CMK (cell line): Measurements from ENCODE around the gene HCK.
"Not testable (repeated sequence)": the region's sequence is repeated elsewhere in the genome, so short reads cannot be mapped to it uniquely, and the experiment has no call there.

Experiments used
- DNase-seq: peaks from one replicate; pipeline ENCODE4 v3.0.0-alpha.2; 2010; ENCODE audit warnings: low read depth

Gene HCK

DNA sequence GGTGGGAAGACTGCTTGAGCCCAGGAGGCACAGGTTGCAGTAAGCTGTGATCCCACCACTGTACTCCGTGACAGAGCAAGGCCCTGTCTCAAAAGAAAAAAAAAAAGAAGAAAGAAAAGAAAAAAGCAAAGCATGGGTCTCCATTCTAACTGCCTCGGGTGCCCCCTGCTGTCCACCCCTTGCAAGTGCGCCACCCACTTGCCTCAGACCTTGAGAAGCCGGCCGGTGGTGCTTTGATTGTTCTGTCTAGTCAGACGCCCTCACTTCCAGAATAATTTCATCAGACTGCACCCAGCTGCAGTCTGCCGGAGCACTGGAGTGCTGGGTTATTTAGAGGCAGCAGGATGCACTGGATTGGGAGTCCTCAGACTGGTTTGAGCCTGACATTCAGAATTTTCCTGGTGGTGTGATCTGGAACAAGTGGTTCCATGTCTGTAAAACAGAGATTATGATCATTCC, 39.9 kb downstream of the HCK start:
- peak; percentile 55 for DNase-seq

DNA sequence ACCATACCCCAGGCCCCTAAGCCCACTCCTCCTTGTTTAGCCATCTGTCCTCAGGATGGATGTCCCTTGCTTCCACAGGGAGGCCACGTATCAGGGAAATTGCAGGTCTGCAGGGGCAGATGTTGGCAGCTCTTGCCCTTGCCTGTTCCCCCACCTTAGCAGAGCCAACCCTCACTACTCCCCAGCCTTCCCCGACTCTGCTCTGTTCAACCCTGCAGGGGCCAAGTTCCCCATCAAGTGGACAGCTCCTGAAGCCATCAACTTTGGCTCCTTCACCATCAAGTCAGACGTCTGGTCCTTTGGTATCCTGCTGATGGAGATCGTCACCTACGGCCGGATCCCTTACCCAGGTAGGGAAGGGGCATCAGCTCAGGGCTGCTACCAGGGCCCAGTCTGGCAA, 46.7 kb downstream of the HCK start:
- DNase-seq = no peak

DNA sequence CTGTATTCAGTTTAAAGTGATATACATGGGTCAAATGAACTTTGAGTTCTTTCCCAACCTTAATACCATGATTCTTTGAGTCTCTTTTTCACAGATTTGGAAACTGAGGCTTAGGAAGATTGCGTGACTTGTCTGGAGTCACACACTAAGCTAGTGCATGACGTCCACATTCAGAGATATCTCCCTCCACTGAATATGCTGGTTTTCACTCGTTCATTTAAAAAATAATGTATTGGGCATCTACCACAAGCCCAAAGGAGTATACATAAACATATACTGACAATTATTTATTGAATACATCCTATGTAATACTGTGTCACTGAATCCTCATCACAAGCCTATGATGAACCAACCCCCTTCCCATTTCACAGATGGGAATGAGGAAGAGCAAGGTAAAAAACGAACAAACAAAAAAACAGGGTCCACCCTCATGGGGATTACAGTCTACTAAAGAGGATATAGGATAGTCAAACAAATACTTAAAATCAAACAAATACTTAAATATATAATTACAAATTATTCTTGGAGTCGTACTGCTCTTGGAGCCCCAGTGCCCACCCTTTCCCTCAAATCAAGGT, 56.9 kb downstream of the HCK start:
- DNase-seq = no peak

DNA sequence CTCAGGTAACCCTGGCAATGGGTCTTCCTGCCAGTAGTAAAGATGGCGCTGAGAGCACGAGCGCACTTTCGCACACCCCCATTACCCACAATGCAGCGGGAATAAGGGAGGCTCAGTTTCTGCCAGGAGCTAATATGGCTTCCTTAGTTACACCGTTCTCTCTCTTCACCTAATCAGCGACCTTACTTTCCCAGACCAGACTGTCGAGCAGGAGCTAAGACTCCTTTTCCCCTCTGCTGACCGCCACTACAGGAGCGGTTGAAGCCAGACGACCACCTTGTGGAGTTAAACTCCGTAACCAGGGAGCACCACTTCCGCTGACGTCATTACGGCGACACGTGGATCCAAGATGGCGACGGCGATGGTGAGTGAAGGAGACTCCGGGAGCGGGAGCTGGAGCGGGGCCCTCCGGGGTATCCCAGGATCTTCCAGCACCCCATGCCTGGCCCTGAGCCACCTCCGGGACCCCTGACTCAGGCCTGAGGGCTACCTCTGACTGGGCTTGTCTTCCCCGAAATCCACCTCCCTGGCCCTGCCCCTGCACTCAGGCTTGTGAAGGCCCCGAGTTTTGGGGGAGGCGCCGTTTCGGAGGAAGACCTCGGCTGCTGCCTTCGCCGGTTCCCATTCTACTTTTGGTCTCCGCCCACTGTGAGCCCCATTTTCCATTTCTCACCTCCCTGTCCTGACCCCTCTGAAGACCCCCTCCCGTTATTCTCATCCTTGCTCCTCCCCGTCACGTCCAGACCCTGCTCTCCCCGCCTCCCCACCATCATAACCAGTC, 57.5 kb downstream of the HCK start, which contains the start of gene TM9SF4:
TSS of gene TM9SF4 (plus strand) at position 323 of the 781 bp plus-strand sequence. CDS start at position 350, 27 bp downstream.
- peak; percentile 74 for DNase-seq

DNA sequence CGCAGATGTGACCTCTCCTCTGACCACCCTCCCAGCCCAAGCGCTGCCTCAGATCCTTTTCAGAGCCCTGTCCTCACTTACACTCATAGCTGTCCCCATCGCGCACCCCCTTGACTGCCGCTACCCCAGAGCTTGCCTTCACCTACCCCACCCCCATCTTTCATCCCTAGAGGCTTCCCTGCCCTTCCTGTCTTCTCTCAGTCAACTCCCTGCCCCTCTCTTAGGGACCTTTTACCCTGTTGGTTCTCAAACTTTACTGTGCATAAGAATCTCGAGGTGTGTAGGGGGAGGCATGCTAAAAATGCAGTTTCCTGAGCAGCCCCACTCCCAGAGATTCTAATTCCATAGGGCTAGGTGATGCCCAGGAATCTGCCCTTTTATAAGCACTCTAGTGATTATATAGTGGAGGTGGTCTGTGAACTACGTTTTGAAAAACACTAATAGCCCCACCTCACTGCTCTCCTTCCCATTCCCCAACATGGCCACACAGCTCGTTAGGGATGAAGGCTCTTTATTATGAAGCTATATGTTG, 58.2 kb downstream of the HCK start:
- no peak for DNase-seq

DNA sequence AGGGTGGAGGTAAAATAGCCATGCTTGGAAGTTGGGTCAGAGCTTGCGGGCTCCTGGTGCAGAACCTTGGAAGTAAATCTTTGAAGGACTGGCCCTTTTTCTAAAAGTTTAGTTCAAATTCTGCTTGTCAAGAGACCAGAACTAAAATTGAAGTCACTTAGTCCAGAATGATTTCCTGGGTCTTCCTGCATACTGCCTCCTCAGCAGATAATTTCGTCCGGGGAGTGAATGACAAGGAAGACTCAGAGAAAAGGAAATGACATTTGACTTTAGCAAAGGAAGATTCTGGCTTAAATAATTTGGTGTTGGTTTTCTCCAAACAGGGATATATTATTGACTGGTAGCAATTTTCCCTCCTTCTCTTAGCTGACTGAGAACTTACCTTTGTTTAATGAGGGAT, 58.7 kb downstream of the HCK start:
- no peak for DNase-seq

DNA sequence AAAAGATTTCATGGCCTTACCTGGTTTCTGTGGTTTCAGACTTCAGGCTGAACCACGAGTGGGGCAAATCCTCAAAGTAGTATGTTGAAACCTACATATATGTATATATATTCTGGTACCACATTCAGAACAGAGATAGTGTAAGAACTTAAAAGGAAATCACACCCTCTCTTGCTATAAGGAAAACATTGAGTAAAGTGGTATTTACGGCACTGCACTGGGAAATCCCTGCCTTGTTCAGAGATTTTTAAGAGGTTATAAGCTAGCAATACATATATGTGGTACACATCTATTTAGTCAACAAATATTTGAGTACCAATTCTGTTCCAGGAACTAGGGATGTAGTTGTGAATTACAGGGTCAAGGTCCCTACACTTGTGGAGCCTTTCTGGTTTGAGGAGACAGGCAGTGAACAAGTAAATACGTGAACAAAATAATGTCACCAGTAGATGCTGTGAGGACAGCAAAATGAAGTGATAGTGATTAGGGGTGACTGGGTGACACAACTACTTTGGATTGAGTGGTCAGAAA, 59.2 kb downstream of the HCK start:
- DNase-seq = no peak

DNA sequence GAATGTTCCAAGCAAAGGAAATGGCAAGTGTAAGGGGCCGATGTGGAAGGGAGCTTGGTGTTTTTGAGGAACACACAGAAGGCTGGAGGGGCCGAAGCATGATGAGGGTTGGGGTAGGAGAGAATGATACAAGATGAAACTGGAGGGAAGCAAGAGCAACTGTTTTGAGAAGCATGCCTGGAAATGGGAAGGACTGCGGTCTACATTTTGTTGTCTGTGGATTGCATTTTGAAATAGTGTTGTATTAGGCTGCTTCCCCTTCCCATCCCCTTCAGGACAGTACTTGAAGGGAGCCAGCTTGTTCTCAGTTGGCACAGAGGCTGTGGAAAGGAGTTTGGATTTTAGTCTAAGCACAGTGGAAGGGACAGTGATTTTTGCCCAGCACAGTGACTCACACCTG, 59.7 kb downstream of the HCK start:
- DNase-seq = no peak

DNA sequence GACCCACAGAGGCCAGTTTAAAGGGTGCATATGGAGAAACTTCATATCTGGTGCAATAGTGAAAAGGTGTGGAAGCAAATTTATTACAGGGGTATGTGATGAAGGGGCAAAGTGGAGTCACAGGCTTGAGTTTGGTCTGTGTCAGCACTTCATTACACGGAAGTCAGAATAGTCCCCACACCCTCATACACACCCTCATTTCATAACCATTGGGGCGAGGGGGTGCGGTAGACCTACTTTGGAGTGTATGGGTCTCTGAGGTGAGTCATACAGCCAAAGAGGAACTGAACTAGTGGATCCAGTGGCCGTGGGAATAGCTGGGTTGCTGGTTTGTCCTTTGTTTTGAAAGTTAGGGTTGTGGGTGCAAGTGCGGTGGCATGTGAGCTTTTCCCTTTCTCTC, 60.8 kb downstream of the HCK start:
- DNase-seq = no peak

DNA sequence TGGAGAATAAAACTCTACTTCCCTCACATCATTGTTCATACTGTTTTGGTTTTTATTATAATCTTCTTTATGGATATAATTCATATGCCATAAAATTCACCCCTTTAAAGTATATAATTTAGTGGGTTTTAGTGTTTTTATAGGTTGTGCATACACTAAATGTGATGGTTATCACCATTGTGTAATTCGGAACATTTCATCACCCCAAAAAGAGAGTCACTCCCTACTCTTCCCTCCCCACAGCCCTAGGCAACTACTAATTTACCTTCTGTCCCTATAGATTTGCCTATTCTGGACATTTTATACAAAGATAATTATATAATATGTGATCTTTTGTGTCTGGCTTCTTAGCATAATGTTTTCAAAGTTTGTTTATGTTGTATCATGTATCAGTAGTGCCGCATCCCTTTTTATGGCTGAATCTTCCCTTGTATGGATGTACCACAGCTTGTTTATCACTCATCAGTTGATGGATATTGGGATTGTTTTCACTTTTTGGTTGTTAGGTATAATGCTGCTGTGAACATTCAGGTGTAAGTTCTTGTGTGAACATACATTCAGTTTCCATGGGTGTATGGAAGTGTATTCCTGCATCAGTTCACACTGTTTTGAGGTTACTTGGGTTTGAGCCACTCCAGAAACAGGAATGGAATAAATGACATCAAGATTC, 61.7 kb downstream of the HCK start:
- no peak for DNase-seq

DNA sequence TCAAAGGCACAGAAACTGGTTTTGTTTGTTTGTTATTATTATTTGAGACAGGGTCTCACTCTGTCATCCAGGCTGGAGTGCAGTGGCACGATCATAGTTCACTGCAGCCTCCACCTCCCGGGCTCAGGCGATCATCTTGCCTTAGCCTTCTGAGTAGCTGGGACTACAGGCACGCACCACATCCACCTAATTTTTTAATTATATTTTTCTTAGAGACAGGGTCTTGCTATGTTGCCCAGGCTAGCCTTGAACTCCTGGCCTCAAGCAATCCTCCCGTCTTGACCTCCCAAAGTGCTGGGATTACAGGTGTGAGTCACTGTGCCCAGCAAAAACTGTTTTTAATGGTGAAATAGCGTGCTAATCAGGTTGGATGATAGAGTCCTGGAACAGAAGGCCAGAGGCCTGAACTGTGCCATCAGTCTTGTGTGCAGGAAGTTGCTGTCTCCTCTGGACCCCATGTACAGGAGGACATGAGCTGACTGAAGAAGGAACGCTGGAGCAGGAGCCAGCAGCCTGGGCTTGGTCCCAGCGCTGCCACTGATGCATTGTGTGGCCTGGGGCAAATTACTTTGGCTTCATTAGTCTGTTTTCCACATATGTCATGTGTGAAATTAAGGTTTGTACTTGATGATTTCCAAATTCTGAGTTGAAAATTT, 62.4 kb downstream of the HCK start:
- DNase-seq = no peak

DNA sequence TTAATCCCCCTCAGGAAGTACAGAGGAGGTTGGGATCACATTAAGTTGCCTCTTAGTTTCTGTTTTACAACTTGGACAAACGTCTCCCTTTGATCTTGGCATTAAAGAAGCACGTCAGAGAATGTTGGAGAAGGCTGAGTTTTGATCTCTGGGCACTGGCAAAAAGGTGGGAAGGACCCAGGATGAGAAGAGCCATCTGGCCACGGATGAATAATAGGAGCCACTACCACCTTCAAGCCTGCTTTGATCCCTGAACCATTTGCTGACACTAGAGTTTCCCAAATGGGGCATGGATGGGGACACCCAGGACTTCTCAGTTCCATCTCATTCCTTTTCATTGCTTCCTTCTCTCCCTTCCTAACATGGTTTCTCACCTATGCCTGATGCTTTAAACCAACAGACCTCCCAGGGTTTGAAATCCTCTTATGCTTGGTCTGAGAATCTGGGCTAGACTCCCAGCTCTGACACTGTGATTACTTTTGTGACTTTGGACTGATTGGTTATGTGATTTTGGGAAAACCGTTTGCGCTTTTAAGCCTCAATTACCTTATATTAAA, 63.2 kb downstream of the HCK start:
- no peak for DNase-seq

DNA sequence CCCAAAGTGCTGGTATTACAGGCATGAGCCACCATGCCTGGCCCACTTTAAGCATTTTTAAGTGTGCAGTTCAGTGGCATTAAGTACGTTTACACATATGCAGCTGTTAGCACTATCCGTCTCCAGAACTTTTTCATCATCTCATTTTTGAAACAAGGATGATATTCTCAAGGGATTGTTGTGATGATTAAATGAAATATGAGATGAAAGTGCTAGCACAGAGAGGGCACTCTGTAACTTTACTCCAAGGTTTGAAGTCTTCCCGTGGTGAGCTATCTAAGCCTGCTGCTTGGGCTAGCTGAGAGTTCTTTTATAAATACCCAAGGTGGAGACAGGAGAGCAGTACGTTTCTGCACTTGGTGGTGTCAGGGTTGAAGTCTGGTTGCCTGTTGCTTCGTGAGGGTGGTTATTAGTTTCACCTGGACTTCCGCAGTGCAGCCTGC, 64.1 kb downstream of the HCK start:
- DNase-seq = no peak

DNA sequence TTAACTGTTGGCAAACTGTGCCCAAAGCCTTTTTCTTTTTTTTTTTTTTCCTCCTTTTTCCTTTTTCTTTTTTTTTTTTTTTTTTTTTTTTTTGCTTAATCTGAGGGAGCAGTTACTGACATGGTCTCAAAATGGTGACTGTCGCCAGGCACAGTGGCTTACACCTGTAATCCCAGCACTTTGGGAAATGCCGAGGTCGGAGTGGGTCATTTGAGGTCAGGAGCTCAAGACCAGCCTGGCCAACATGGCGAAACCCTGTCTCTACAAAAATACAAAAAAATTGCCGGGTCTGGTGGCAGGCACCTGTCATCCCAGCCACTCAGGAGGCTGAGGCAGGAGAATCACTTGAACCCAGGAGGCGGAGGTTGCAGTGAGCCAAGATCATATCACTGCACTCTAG, 64.8 kb downstream of the HCK start:
- not testable (repeated sequence) for DNase-seq

DNA sequence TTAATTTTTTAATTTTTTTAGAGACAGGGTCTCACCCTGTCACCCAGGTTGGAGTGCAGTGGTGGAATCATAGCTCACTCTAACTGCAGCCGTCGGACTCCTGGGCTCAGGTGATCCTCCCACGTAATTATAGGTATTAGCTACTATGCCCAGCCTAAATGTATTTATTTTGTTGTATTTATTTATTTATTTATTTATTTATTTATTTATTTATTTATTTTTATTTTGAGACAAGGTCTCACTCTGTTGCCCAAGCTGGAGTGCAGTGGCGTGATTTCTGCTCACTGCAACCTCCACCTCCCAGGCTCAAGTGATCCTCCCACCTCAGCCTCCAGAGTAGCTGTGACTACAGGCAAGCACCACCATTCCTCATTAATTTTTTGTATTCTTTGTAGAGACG, 66.4 kb downstream of the HCK start:
- DNase-seq = not testable (repeated sequence)

DNA sequence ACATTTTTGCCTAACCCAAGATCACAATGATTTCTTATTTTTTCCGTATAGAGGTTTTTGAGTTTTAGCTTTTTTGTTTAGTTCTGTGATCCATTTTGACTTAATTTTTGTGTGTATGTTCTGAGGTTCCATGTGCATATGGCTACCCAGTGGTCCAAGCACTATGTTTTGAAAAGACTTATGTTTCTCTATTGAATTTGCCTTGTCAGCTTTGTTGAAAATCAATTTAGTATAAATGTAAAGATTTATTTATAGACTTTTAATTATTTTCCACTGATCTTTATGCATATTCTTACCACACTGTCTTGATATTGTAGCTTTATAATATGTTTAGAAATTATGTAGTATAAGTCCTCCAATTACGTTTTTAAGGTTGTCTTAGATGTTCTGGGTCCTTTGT, 67.7 kb downstream of the HCK start:
- no peak for DNase-seq

DNA sequence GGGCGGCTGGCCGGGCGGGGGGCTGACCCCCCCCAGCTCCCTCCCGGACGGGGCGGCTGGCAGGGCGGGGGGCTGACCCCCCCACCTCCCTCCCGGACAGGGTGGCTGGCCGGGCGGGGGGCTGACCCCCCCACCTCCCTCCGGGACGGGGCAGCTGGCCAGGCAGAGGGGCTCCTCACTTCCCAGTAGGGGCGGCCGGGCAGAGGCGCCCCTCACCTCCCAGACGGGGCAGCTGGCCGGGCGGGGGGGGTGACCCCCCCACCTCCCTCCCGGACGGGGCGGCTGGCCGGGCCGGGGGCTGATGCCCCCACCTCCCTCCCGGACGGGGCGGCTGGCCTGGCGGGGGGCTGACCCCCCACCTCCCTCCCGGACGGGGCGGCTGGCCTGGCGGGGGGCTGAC, 69.9 kb downstream of the HCK start:
- DNase-seq = not testable (repeated sequence)

DNA sequence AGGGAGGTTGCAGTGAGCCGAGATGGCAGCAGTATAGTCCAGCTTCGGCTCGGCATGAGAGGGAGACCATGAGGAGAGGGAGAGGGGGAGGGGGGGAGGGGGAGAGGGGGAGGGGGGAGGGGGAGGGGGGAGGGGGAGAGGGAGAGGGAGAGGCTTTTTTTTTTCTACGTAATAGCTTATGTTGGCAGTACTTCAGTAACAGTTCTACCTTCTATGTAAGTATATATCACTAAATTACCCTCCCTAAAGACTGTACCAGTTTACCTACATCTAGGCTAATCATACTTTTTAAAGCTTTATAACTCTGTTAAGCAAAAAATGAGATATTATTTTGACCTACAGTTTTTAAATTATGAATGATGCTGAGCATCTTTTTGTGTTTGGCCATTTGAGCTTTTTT, 71.0 kb downstream of the HCK start:
- no peak for DNase-seq

DNA sequence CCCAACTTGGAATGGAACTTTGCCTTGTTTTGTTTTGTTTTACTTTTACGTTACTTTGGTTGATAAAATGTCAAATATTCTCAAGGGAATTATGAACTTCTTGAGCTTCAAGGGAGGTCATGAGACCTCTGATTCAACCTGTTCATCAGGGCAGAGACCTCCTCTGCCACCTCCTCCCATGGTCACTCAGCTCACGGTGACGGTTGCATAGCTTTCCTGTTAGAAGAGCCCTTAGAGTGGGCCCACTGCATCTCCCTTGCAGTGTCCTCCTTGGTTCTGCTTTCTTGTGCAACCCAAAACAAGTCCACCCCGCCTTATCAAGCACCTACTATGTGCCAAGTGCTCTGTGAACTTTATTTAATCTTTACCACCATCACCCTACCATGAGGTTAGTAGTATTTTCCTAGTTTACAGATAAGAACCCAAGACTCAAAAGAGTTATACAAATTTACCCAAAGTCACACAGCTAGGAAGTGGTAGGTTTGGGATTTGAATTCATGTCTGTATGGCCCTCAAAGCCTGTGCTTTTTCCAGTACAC, 72.9 kb downstream of the HCK start:
- DNase-seq = no peak

DNA sequence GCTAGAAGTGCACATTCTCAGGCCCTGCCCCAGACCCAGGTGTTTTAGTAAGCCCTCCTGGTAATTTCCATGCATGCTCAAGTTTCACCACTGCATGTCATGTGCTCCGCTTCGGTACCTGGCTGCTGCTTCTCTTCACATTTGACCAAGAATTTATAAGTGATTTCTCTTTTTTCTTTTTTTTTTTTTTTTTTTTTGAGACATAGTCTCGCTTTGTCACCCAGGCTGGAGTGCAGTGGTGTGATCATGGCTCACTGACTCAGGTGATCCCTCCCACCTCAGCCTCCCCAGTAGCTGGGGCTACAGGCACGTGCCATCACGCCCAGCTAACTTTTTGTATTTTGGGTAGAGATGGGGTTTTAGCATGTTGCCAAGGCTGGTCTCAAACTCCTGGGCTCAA, 73.5 kb downstream of the HCK start:
- no peak for DNase-seq

DNA sequence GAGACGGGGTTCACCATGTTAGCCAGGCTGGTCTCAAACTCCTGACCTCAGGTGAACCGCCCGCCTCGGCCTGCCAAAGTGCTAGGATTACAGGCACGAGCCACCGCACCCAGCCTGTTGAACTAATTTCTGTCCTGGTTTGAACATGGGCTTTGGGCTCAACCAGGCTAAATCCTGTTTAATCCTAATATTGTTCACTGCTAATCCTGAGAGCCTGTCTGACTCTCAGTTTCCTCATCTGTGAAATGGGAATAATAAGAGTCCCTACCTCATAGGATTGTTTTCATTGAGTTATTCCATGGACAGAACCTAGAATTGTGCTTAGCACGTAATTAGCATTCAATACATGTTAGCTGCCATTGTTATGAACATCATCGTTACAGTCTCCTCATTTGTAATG, 74.9 kb downstream of the HCK start:
- DNase-seq = no peak

DNA sequence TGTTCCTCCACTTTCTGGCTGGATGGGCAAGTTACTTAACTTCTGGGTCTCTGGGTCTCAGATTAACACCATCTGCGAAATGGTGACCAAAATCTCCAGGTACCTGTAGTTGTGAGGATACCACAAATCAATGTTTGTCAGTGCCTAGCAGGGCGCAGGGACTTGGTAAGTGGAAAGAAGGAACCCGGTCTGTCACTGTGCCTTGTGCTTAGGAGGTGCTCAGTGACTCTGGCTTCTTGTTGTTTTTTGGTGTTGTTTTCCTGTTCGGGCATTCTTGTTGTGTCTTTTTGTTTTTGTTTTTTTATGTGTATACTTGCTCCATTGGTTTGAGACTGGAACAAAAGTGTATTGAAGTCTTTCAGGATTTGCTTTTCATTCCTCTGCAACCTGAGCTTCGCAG, 75.3 kb downstream of the HCK start:
- DNase-seq = no peak
